SK-N-SH (cell line): ENCODE measurements around the gene CFTR. TPM values are rescaled to one million over a fixed set of nuclear protein-coding genes. Genes with fewer than 3 reads are reported as not detected.
"Not testable (repeated sequence)": the region's sequence is repeated elsewhere in the genome, so short reads cannot be mapped to it uniquely, and the experiment has no call there.

ENCODE experiments used
- CTCF ChIA-PET: fragments of 300-600, 350-600 bp; formaldehyde crosslinking; extraction: SDS; loops from one replicate; lab custom pipeline; 2021; lab: Yijun Ruan, JAX
- POLR2A ChIA-PET: fragments of 350-600 bp; sonication (Branson Sonifier 250); formaldehyde crosslinking; extraction: SDS; loops from one replicate; lab custom pipeline; 2020; ENCODE audit warnings: antibody characterized with exemption, inconsistent platforms; lab: Yijun Ruan, JAX
- DNase-seq: peaks from one replicate; pipeline ENCODE4 v3.0.0; 2012
- H2AFZ ChIP-seq: fragments of 200-600 bp; sonication (generic); 2 replicates; pipeline ENCODE4 v1.8.1; 2016; ENCODE audit warnings: antibody characterized with exemption, mild to moderate bottlenecking, low read depth
- H3F3A ChIP-seq: fragments of 200-600 bp; sonication (generic); replicated peaks from 2 replicates; pipeline ENCODE3; 2016; ENCODE audit warnings: antibody characterized with exemption, mild to moderate bottlenecking; ENCODE audit not compliant: insufficient read depth
- H3K27ac ChIP-seq, 2 experiments: fragments of 200-500 bp in 1 of 2; fragments of 200-600 bp in 1 of 2; sonication (Bioruptor generic) in 1 of 2; sonication (generic), shearing (Covaris generic) in 1 of 2; 2 replicates each; pipeline versions ENCODE4 v1.5.1 to v1.6.1; 2014 to 2016; ENCODE audit warnings: low read depth in 2 of 2, inconsistent platforms in 1 of 2, low read length in 1 of 2, mild to moderate bottlenecking in 1 of 2, mixed read lengths in 1 of 2
- H3K27me3 ChIP-seq: fragments of 200-600 bp; sonication (generic), shearing (Covaris generic); 2 replicates; pipeline ENCODE4 v1.6.1; 2016; ENCODE audit warnings: mixed run types; ENCODE audit not compliant: insufficient read depth
- H3K36me3 ChIP-seq, 2 experiments: fragments of 200-500 bp in 1 of 2; fragments of 200-600 bp in 1 of 2; sonication (Bioruptor generic) in 1 of 2; sonication (generic) in 1 of 2; replicated peaks in 1 of 2; 2 replicates each; pipeline versions ENCODE3 to v1.5.1; 2014 to 2016; ENCODE audit warnings: low read length in 1 of 2, mild to moderate bottlenecking in 1 of 2; ENCODE audit not compliant: insufficient read depth in 2 of 2, control insufficient read depth in 1 of 2
- H3K4me1 ChIP-seq, 2 experiments: fragments of 200-500 bp in 1 of 2; fragments of 200-600 bp in 1 of 2; sonication (Bioruptor generic) in 1 of 2; sonication (generic), shearing (Covaris generic) in 1 of 2; 2 replicates each; pipeline versions ENCODE4 v1.5.1 to v1.6.1; 2014 to 2016; ENCODE audit warnings: low read depth in 1 of 2, low read length in 1 of 2, mixed run types in 1 of 2; ENCODE audit not compliant: insufficient read depth in 2 of 2, control insufficient read depth in 1 of 2
- H3K4me2 ChIP-seq: fragments of 200-600 bp; sonication (generic), shearing (Covaris generic); 2 replicates; pipeline ENCODE4 v1.6.1; 2017; ENCODE audit warnings: mixed run types
- H3K4me3 ChIP-seq, 2 experiments: fragments of 200-500 bp in 1 of 2; fragments of 200-600 bp in 1 of 2; sonication (Bioruptor generic) in 1 of 2; sonication (generic), shearing (Covaris generic) in 1 of 2; 2 replicates each; pipeline versions ENCODE4 v1.5.1 to v1.8.1; 2014 to 2016; ENCODE audit warnings: low read depth in 2 of 2, inconsistent platforms in 1 of 2, low read length in 1 of 2, mild to moderate bottlenecking in 1 of 2, mixed read lengths in 1 of 2, moderate library complexity in 1 of 2
- H3K79me2 ChIP-seq: fragments of 200-600 bp; sonication (generic); 2 replicates; pipeline ENCODE4 v1.8.1; 2017; ENCODE audit warnings: mild to moderate bottlenecking; ENCODE audit not compliant: insufficient read depth
- H3K9ac ChIP-seq: fragments of 200-600 bp; sonication (generic); 2 replicates; pipeline ENCODE4 v1.6.1; 2017; ENCODE audit warnings: mixed run types
- H3K9me2 ChIP-seq: fragments of 200-600 bp; sonication (generic); 2 replicates; pipeline ENCODE4 v1.6.1; 2017; ENCODE audit warnings: mixed run types
- H3K9me3 ChIP-seq: fragments of 200-600 bp; sonication (generic); 2 replicates; pipeline ENCODE4 v1.6.1; 2017; ENCODE audit warnings: mixed run types, mild to moderate bottlenecking, moderate library complexity
- H4K20me1 ChIP-seq: fragments of 200-600 bp; sonication (generic); 2 replicates; pipeline ENCODE4 v1.6.1; 2017; ENCODE audit warnings: mild to moderate bottlenecking, mixed run types; ENCODE audit not compliant: insufficient read depth
- CHD2 ChIP-seq: fragments of 150-350 bp; IDR thresholded peaks from 2 replicates; pipeline ENCODE4 v1.6.1; 2018; ENCODE audit warnings: low read length; ENCODE audit not compliant: partially characterized antibody
- JUND ChIP-seq: IDR thresholded peaks from 2 replicates; pipeline ENCODE4 v1.4.0; 2012
- MAX ChIP-seq: IDR thresholded peaks from 2 replicates; pipeline ENCODE4 v1.4.0; 2012; ENCODE audit warnings: low read depth
- MXI1 ChIP-seq: IDR thresholded peaks from 2 replicates; pipeline ENCODE4 v1.6.1; 2012; ENCODE audit warnings: mild to moderate bottlenecking, low read depth, low read length, improper control_type of control experiment
- NRF1 ChIP-seq: IDR thresholded peaks from 2 replicates; pipeline ENCODE4 v1.6.1; 2012; ENCODE audit warnings: low read depth, mild to moderate bottlenecking, low read length
- RCOR1 ChIP-seq: fragments of 150-350 bp; IDR thresholded peaks from 2 replicates; pipeline ENCODE4 v1.6.1; 2017; ENCODE audit warnings: antibody characterized with exemption, low read length
- REST ChIP-seq: IDR thresholded peaks from 2 replicates; pipeline ENCODE4 v1.6.1; 2012; ENCODE audit warnings: mild to moderate bottlenecking, low read depth, low read length, moderate library complexity
- RFX5 ChIP-seq: IDR thresholded peaks from 2 replicates; pipeline ENCODE4 v1.6.1; 2012; ENCODE audit warnings: mild to moderate bottlenecking, improper control_type of control experiment, low read length
- RXRA ChIP-seq: IDR thresholded peaks from 2 replicates; pipeline ENCODE4 v1.4.0; 2012; ENCODE audit warnings: low read depth, mild to moderate bottlenecking, borderline replicate concordance
- SIN3A ChIP-seq: IDR thresholded peaks from 2 replicates; pipeline ENCODE4 v1.6.1; 2012; ENCODE audit warnings: low read depth, mild to moderate bottlenecking, low read length, moderate library complexity, borderline replicate concordance
- SMC3 ChIP-seq: IDR thresholded peaks from 2 replicates; pipeline ENCODE4 v1.6.1; 2012; ENCODE audit warnings: low read depth, low read length, improper control_type of control experiment
- TAF1 ChIP-seq: IDR thresholded peaks from 2 replicates; pipeline ENCODE4 v1.6.1; 2012; ENCODE audit warnings: low read depth, mild to moderate bottlenecking, low read length, moderate library complexity, borderline replicate concordance
- TCF12 ChIP-seq: IDR thresholded peaks from 2 replicates; pipeline ENCODE4 v1.4.0; 2012
- TEAD4 ChIP-seq: IDR thresholded peaks from 2 replicates; pipeline ENCODE4 v1.4.0; 2012; ENCODE audit warnings: mild to moderate bottlenecking, borderline replicate concordance; ENCODE audit not compliant: insufficient read depth
- WGBS: methylation state at CpG from one replicate; pipeline ENCODE4 v1.1.6; 2017; ENCODE audit warnings: low lambda C conversion rate; 5-methylcytosine and 5-hydroxymethylcytosine counted together
- polyA plus RNA-seq, 3 experiments: library from polyadenylated mRNA; depleted of rRNA; stranded (reverse); fragments of >200 nt; gene quantifications; 2 replicates each; pipeline ENCODE4 v1.2.3, GENCODE V29; 2012

The CFTR gene
- polyA plus RNA-seq, 1 of the 3 experiments (the other 2 are of a cell fraction) = not detected

GRCh38 chr7:117502331-117502730 is 22.5 kb downstream of the CFTR start:
- WGBS = 11% methylated on average over 3 of the region's 3 CpGs
- TF ChIP-seq JUND (no peak), RFX5 (no peak), RXRA (no peak), REST (no peak)
- Histone ChIP-seq H3K9me2 (no peaks in the 10 kb centered on the region), H2AFZ (no peak overlapping the region), H3K4me3 (no peak overlapping the region), H3F3A (no peaks in the 10 kb centered on the region), H3K9me3 (no peaks in the 10 kb centered on the region), H3K4me1 (no peaks in the 10 kb centered on the region), H3K27me3 (no peaks in the 10 kb centered on the region), H3K9ac (no peak overlapping the region), H3K4me2 (no peak overlapping the region), H3K27ac (no peak overlapping the region), H3K79me2 (no peaks in the 10 kb centered on the region), H4K20me1 (no peaks in the 10 kb centered on the region), H3K36me3 (no peaks in the 10 kb centered on the region)
- DNase-seq = no peak
- POLR2A ChIA-PET = no interaction called here
- CTCF ChIA-PET = no interaction called here

- Histone ChIP-seq H4K20me1 (no peaks in the 10 kb centered on the region), H3K9me2 (0 out of 2 replicates have a peak, but pooled peaks cover 3% of the 10 kb centered on the region), H3K27me3 (no peaks in the 10 kb centered on the region), H3K27ac (no peak overlapping the region), H3K79me2 (no peaks in the 10 kb centered on the region), H3K9me3 (no peaks in the 10 kb centered on the region), H2AFZ (no peak overlapping the region), H3K4me3 (no peak overlapping the region), H3K4me1 (no peaks in the 10 kb centered on the region)
- CTCF ChIA-PET = interaction anchor here (1.5 kb wide), 1 partner anchor 46 kb away, joined by 3 read pairs; no protein-coding TSS in a partner anchor
- DNase-seq = no peak
- POLR2A ChIA-PET = no interaction called here
- TF ChIP-seq MAX (no peak), RCOR1 (no peak), TAF1 (no peak)
- TF ChIP-seq, all 33 proteins: peak for 0
- Histone ChIP-seq H3K9ac (no peak overlapping the region), H3F3A (no peaks in the 10 kb centered on the region), H3K36me3 (no peaks in the 10 kb centered on the region), H3K4me2 (no peak overlapping the region)
- WGBS = 4% methylated on average over 3 of the region's 3 CpGs
These were observed 25.4 kb downstream of the CFTR start for GRCh38 chr7:117505238-117505637.

- WGBS = 8% methylated on average over 1 of the region's 1 CpG
- Histone ChIP-seq H3K36me3 (no peaks in the 10 kb centered on the region), H3K9ac (no peak overlapping the region), H3K27ac (no peak overlapping the region), H3K79me2 (no peaks in the 10 kb centered on the region), H4K20me1 (no peaks in the 10 kb centered on the region), H2AFZ (no peak overlapping the region), H3K9me2 (0 out of 2 replicates have a peak, but pooled peaks cover 3% of the 10 kb centered on the region), H3K4me1 (no peaks in the 10 kb centered on the region), H3K4me2 (no peak overlapping the region), H3K9me3 (no peaks in the 10 kb centered on the region), H3F3A (no peaks in the 10 kb centered on the region), H3K4me3 (no peak overlapping the region), H3K27me3 (no peaks in the 10 kb centered on the region)
- DNase-seq = no peak
- TF ChIP-seq MAX = no peak
- TF ChIP-seq TEAD4 = no peak
- TF ChIP-seq NRF1 = no peak
- TF ChIP-seq TCF12 = no peak
- TF ChIP-seq MXI1 = no peak
- no peak for TF ChIP-seq SMC3
- TF ChIP-seq SIN3A = no peak
- no peak for TF ChIP-seq RFX5
- no peak for TF ChIP-seq CHD2
- POLR2A ChIA-PET = no interaction called here
- CTCF ChIA-PET = no interaction called here
These were observed 28.9 kb downstream of the CFTR start for GRCh38 chr7:117508676-117509075.

GRCh38 chr7:117517194-117517593 is 37.4 kb downstream of the CFTR start:
- H3K4me2 ChIP-seq, H3K9me2 ChIP-seq, H2AFZ ChIP-seq, H3F3A ChIP-seq, H4K20me1 ChIP-seq, H3K79me2 ChIP-seq, H3K36me3 ChIP-seq, H3K9me3 ChIP-seq, H3K4me1 ChIP-seq, CTCF ChIA-PET, POLR2A ChIA-PET, H3K27me3 ChIP-seq, H3K9ac ChIP-seq, H3K4me3 ChIP-seq, DNase-seq, H3K27ac ChIP-seq: not testable (repeated sequence)
- WGBS = 3% methylated on average over 1 of the region's 1 CpG
